Activated B cell treated with CpG ODN at 0.5 μM for 24 hours (primary cell): Measurements from ENCODE around the gene ZNF84. TPM values are rescaled to one million over a fixed set of nuclear protein-coding genes. Genes with fewer than 3 reads are reported as not detected.
A peak's percentile ranks its signal among the peaks of the same experiment; 100 is the strongest.

ENCODE experiments used
- ATAC-seq: fragments of 200-7000 bp; cut with Tn5 transposase; one replicate; pipeline ENCODE4 v1.10.0; 2021; ENCODE audit warnings: low read depth, mild to moderate bottlenecking, moderate library complexity
- CTCF ChIA-PET: fragments of 350-600 bp; sonication (Branson Sonifier 250); formaldehyde crosslinking; loops from one replicate; lab custom pipeline; 2021; ENCODE audit warnings: antibody characterized with exemption; lab: Charles Lee
- POLR2A ChIA-PET: fragments of 350-600 bp; sonication (Branson Sonifier 250); formaldehyde crosslinking; loops from one replicate; lab custom pipeline; 2021; ENCODE audit warnings: antibody characterized with exemption; lab: Charles Lee
- DNase-seq: peaks from one replicate; pipeline ENCODE4 v3.0.0; 2022
- H3K27ac Mint-ChIP-seq: one replicate; pipeline ENCODE4 v1.8.0; 2020; ENCODE audit warnings: mixed read lengths
- H3K27me3 Mint-ChIP-seq: one replicate; pipeline ENCODE4 v1.8.0; 2021; ENCODE audit warnings: mixed read lengths
- H3K36me3 Mint-ChIP-seq: one replicate; pipeline ENCODE4 v1.8.0; 2021; ENCODE audit warnings: low read depth, mixed read lengths
- H3K4me1 Mint-ChIP-seq: one replicate; pipeline ENCODE4 v1.8.0; 2021; ENCODE audit warnings: mixed read lengths
- H3K4me3 Mint-ChIP-seq: one replicate; pipeline ENCODE4 v1.8.0; 2020; ENCODE audit warnings: mild to moderate bottlenecking, mixed read lengths
- H3K9me3 Mint-ChIP-seq: one replicate; pipeline ENCODE4 v1.8.0; 2020; ENCODE audit warnings: mixed read lengths
- intact Hi-C: fragments of 100-400 bp; cut with micrococcal nuclease; formaldehyde crosslinking; loops from one replicate; pipeline ENCODE4 v1.15.1; 2024
- total RNA-seq: library from RNA; stranded (reverse); gene quantifications from 2 replicates; pipeline ENCODE4 v1.2.3, GENCODE V29; 2022
- TF ChIP-seq, protein P1 (sequence below): fragments of 200-600 bp; IDR thresholded peaks from one replicate; pipeline ENCODE4 v1.8.0; 2022; ENCODE audit warnings: antibody characterized with exemption, mild to moderate bottlenecking

ZNF84 gene
- total RNA-seq, 1 donor from 2014 or later: 41.1 TPM

DNA sequence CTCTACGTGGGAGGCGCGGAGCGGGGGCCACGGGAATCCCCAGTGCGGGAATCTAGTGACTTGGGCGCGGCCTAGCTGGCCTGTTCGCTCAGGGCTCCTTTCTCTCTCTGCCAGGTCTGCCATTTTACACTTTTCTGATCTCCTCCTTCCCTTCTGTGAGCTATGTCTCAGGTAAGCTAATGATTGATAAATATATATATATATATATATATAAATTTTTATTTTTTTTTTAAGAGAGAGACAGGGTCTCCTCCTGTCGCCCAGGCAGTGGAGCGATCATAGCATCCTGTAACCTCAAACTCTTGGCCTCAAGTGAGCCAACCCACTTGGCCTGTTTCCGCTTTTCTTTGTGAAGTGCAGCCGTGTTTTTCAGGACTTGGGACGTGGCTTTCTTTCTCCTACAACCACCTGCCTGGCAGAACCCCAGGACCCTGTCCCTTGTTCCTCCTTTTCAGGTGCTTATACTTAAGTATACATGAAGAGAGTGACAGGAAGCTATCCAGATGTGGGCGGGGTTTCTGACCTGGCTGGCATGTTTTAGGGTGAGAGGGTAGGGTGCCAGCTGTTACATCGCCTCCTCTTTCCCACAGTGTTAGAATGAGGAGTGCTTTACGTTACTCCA is 44.0 kb downstream of the ZNF84 start:
- no peak for DNase-seq
- ATAC-seq: no peak
- intact Hi-C loops: loop anchor here (2.0 kb wide), 1 partner anchor 312 kb away; no protein-coding TSS in a partner anchor
- TF ChIP-seq, protein P1, sequence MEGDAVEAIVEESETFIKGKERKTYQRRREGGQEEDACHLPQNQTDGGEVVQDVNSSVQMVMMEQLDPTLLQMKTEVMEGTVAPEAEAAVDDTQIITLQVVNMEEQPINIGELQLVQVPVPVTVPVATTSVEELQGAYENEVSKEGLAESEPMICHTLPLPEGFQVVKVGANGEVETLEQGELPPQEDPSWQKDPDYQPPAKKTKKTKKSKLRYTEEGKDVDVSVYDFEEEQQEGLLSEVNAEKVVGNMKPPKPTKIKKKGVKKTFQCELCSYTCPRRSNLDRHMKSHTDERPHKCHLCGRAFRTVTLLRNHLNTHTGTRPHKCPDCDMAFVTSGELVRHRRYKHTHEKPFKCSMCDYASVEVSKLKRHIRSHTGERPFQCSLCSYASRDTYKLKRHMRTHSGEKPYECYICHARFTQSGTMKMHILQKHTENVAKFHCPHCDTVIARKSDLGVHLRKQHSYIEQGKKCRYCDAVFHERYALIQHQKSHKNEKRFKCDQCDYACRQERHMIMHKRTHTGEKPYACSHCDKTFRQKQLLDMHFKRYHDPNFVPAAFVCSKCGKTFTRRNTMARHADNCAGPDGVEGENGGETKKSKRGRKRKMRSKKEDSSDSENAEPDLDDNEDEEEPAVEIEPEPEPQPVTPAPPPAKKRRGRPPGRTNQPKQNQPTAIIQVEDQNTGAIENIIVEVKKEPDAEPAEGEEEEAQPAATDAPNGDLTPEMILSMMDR: no peak
- peaks cover 12% of the 10 kb centered on the region for H3K4me1 Mint-ChIP-seq
- ChIA-PET POLR2A (interaction anchor here (0.7 to 3.0 kb wide), 6 partner anchors 43 to 194 kb away, joined by 3 to 62 read pairs (median 20); partner anchors contain the start of genes CHFR, ZNF10, ZNF26 and ZNF268), CTCF (interaction anchor here (2.5 kb wide), 1 partner anchor 100 kb away, joined by 11 read pairs; the partner anchor contains the start of gene ZNF268)
- peaks cover 53% of the 10 kb centered on the region for H3K36me3 Mint-ChIP-seq
- H3K27ac Mint-ChIP-seq: no peak overlapping the region
- no peaks in the 10 kb centered on the region for H3K27me3 Mint-ChIP-seq
- peaks cover 31% of the 10 kb centered on the region for H3K9me3 Mint-ChIP-seq
- H3K4me3 Mint-ChIP-seq: no peak overlapping the region

DNA sequence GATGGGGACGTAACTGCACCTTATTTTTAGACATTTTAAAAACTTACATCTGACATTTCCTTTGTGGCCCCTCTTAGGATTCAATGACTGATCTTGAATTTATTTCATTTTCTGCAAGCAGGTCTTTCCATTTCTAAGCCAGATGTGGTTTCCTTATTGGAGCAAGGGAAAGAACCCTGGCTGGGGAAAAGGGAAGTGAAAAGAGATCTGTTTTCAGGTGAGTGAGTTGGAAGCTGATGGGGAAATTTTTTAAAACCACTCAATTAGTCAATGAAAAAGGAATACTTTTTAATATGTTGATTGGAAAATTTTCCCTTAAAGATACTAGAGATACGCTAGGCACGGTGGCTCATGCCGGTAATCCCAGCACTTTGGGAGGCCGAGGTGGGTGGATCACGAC is 46.0 kb downstream of the ZNF84 start:
- TF ChIP-seq, protein P1: no peak
- Mint-ChIP-seq H3K4me1 (peaks cover 12% of the 10 kb centered on the region), H3K27me3 (no peaks in the 10 kb centered on the region), H3K27ac (peak overlapping the region; percentile 46), H3K9me3 (peaks cover 29% of the 10 kb centered on the region), H3K4me3 (peak overlapping the region; percentile 19), H3K36me3 (peaks cover 73% of the 10 kb centered on the region)
- POLR2A ChIA-PET: no interaction called here
- no peak for ATAC-seq
- no peak for DNase-seq
- CTCF ChIA-PET: no interaction called here
- intact Hi-C loops: no loop called here

DNA sequence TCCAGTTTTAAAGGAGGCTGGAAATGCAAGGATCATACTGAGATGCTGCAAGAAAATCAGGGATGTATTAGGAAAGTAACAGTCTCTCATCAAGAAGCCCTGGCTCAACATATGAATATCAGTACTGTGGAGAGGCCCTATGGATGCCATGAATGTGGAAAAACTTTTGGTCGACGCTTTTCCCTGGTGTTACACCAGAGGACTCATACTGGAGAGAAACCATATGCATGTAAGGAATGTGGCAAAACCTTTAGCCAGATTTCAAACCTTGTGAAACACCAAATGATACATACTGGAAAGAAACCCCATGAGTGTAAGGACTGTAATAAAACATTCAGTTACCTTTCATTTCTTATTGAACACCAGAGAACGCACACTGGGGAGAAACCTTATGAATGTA is 68.3 kb downstream of the ZNF84 start:
- no peak overlapping the region for H3K27ac Mint-ChIP-seq
- intact Hi-C loops: no loop called here
- H3K9me3 Mint-ChIP-seq: peaks cover 48% of the 10 kb centered on the region
- H3K27me3 Mint-ChIP-seq: no peaks in the 10 kb centered on the region
- H3K4me3 Mint-ChIP-seq: no peak overlapping the region
- ATAC-seq (no peak), DNase-seq (no peak)
- H3K4me1 Mint-ChIP-seq: no peaks in the 10 kb centered on the region
- H3K36me3 Mint-ChIP-seq: peaks cover 90% of the 10 kb centered on the region
- ChIA-PET POLR2A (no interaction called here), CTCF (no interaction called here)
- TF ChIP-seq, protein P1: no peak

DNA sequence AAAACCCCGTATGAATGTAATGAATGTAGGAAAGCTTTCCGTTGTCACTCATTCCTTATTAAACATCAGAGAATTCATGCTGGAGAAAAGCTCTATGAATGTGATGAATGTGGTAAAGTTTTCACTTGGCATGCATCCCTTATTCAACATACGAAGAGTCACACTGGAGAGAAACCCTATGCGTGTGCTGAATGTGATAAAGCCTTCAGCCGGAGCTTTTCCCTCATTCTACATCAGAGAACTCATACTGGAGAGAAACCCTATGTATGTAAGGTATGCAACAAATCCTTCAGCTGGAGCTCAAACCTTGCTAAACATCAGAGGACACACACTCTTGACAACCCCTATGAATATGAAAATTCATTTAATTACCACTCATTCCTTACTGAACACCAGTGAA is 68.9 kb downstream of the ZNF84 start:
- DNase-seq: no peak
- intact Hi-C loops: no loop called here
- POLR2A ChIA-PET: no interaction called here
- H3K4me1 Mint-ChIP-seq: no peaks in the 10 kb centered on the region
- H3K9me3 Mint-ChIP-seq: peaks cover 46% of the 10 kb centered on the region
- no peak overlapping the region for H3K4me3 Mint-ChIP-seq
- H3K36me3 Mint-ChIP-seq: peaks cover 87% of the 10 kb centered on the region
- no peak overlapping the region for H3K27ac Mint-ChIP-seq
- ATAC-seq: no peak
- CTCF ChIA-PET: no interaction called here
- TF ChIP-seq, protein P1: no peak
- H3K27me3 Mint-ChIP-seq: no peaks in the 10 kb centered on the region

DNA sequence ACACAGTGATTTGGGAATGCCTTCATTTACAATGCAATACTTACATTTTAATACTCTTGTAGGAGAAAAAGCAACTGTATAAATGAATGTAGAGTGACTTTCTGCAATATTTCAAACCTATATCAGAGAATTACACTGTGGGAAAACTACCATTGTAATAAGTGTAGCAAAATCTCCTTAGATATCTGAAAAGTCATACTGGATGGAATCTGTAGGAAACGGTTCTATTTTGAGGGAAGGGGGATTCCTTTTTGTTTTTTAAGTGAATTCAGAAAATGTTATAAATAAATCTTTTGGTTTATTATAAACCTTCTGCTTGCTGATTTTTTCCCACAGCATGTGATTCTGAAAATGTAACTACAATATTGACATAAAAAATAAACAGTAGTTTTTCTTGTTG is 69.8 kb downstream of the ZNF84 start:
- CTCF ChIA-PET: no interaction called here
- no peaks in the 10 kb centered on the region for H3K4me1 Mint-ChIP-seq
- TF ChIP-seq, protein P1: no peak
- ATAC-seq (no peak), DNase-seq (no peak)
- POLR2A ChIA-PET: no interaction called here
- H3K9me3 Mint-ChIP-seq: peaks cover 46% of the 10 kb centered on the region
- intact Hi-C loops: no loop called here
- no peak overlapping the region for H3K4me3 Mint-ChIP-seq
- H3K36me3 Mint-ChIP-seq: peaks cover 82% of the 10 kb centered on the region
- no peak overlapping the region for H3K27ac Mint-ChIP-seq
- no peaks in the 10 kb centered on the region for H3K27me3 Mint-ChIP-seq
